OCI-LY1 (cell line): ENCODE measurements around the gene JPT1.
"Not testable (repeated sequence)": the region's sequence is repeated elsewhere in the genome, so short reads cannot be mapped to it uniquely, and the experiment has no call there.

Source experiments
- H2AFZ ChIP-seq: fragments of 200-600 bp; sonication (generic), shearing (Covaris generic); 2 replicates; pipeline ENCODE4 v1.6.0; 2014; ENCODE audit warnings: antibody characterized with exemption, mild to moderate bottlenecking, low read length
- H3F3A ChIP-seq: fragments of 200-600 bp; sonication (generic), shearing (Covaris generic); 2 replicates; pipeline ENCODE4 v1.6.0; 2014; ENCODE audit warnings: mild to moderate bottlenecking, antibody characterized with exemption, low read length, moderate library complexity; ENCODE audit not compliant: insufficient read depth
- H3K27ac ChIP-seq: fragments of 200-600 bp; sonication (generic); 2 replicates; pipeline ENCODE4 v1.5.1; 2014; ENCODE audit warnings: low read length, mixed run types, mild to moderate bottlenecking, low read depth; ENCODE audit not compliant: poor library complexity, severe bottlenecking
- H3K27me3 ChIP-seq: fragments of 200-600 bp; sonication (generic); 2 replicates; pipeline ENCODE4 v1.6.0; 2014; ENCODE audit warnings: antibody characterized with exemption, mild to moderate bottlenecking, low read length, moderate library complexity; ENCODE audit not compliant: insufficient read depth
- H3K36me3 ChIP-seq: fragments of 200-600 bp; sonication (generic); 2 replicates; pipeline ENCODE4 v1.6.1; 2014; ENCODE audit warnings: mild to moderate bottlenecking, antibody characterized with exemption, low read length, moderate library complexity, mixed read lengths; ENCODE audit not compliant: insufficient read depth
- H3K4me1 ChIP-seq: fragments of 200-600 bp; sonication (generic); 2 replicates; pipeline ENCODE4 v1.5.1; 2014; ENCODE audit warnings: mild to moderate bottlenecking, low read length, moderate library complexity; ENCODE audit not compliant: insufficient read depth, severe bottlenecking
- H3K4me2 ChIP-seq: fragments of 200-600 bp; sonication (generic), shearing (Covaris generic); 2 replicates; pipeline ENCODE4 v1.6.1; 2014; ENCODE audit warnings: low read length
- H3K4me3 ChIP-seq: fragments of 200-600 bp; sonication (generic); 2 replicates; pipeline ENCODE4 v1.5.1; 2014; ENCODE audit warnings: low read length, low read depth, mild to moderate bottlenecking, mixed read lengths; ENCODE audit not compliant: poor library complexity, severe bottlenecking
- H3K79me2 ChIP-seq: fragments of 200-600 bp; shearing (Covaris generic); 2 replicates; pipeline ENCODE4 v1.6.1; 2016; ENCODE audit warnings: mixed run types, low read length, mixed read lengths; ENCODE audit not compliant: insufficient read depth
- H3K9ac ChIP-seq: fragments of 200-600 bp; sonication (generic), shearing (Covaris generic); 2 replicates; pipeline ENCODE4 v1.6.1; 2014; ENCODE audit warnings: mild to moderate bottlenecking, low read length, mixed read lengths
- H3K9me2 ChIP-seq: fragments of 200-600 bp; sonication (generic), shearing (Covaris generic); 2 replicates; pipeline ENCODE4 v1.6.1; 2014; ENCODE audit warnings: low read depth, mild to moderate bottlenecking, low read length, mixed read lengths
- H3K9me3 ChIP-seq: fragments of 200-600 bp; shearing (Covaris generic); 2 replicates; pipeline ENCODE4 v1.6.1; 2014; ENCODE audit warnings: low read length, mixed read lengths
- H4K20me1 ChIP-seq: fragments of 200-600 bp; sonication (generic), shearing (Covaris generic); 2 replicates; pipeline ENCODE4 v1.6.0; 2016; ENCODE audit warnings: mild to moderate bottlenecking, low read length; ENCODE audit not compliant: insufficient read depth
- EZH2 ChIP-seq: fragments of 200-600 bp; sonication (generic), shearing (Covaris generic); IDR thresholded peaks from 2 replicates; pipeline ENCODE4 v1.8.0; 2017; ENCODE audit warnings: borderline replicate concordance, mixed run types, mild to moderate bottlenecking, antibody characterized with exemption, low read length, moderate library complexity, mixed read lengths
- TF ChIP-seq, protein P1 (sequence below): fragments of 200-600 bp; sonication (generic), shearing (Covaris generic); IDR thresholded peaks from 2 replicates; pipeline ENCODE4 v1.5.1; 2017; ENCODE audit warnings: mild to moderate bottlenecking, antibody characterized with exemption, low read length, moderate library complexity, mixed read lengths

Gene JPT1

GRCh38 chr17:75174996-75175395 lies 20.7 kb upstream of the JPT1 start:
- peaks cover 98% of the 10 kb centered on the region for H3K36me3 ChIP-seq
- H3K27me3 ChIP-seq: no peaks in the 10 kb centered on the region
- peaks cover 4% of the 10 kb centered on the region for H3K4me1 ChIP-seq
- no peaks in the 10 kb centered on the region for H3K9me3 ChIP-seq
- H2AFZ ChIP-seq: no peak overlapping the region
- H3F3A ChIP-seq: no peaks in the 10 kb centered on the region; the same call in 1 of the 2 replicates
- no peak overlapping the region for H3K4me2 ChIP-seq
- H3K9ac ChIP-seq: no peak overlapping the region
- H4K20me1 ChIP-seq: peaks cover 3% of the 10 kb centered on the region; the same call in 1 of the 2 replicates
- H3K9me2 ChIP-seq: no peaks in the 10 kb centered on the region
- no peak overlapping the region for H3K27ac ChIP-seq
- no peak for TF ChIP-seq EZH2
- TF ChIP-seq, protein P1, sequence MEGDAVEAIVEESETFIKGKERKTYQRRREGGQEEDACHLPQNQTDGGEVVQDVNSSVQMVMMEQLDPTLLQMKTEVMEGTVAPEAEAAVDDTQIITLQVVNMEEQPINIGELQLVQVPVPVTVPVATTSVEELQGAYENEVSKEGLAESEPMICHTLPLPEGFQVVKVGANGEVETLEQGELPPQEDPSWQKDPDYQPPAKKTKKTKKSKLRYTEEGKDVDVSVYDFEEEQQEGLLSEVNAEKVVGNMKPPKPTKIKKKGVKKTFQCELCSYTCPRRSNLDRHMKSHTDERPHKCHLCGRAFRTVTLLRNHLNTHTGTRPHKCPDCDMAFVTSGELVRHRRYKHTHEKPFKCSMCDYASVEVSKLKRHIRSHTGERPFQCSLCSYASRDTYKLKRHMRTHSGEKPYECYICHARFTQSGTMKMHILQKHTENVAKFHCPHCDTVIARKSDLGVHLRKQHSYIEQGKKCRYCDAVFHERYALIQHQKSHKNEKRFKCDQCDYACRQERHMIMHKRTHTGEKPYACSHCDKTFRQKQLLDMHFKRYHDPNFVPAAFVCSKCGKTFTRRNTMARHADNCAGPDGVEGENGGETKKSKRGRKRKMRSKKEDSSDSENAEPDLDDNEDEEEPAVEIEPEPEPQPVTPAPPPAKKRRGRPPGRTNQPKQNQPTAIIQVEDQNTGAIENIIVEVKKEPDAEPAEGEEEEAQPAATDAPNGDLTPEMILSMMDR: no peak
- no peak overlapping the region for H3K4me3 ChIP-seq
- peaks cover 41% of the 10 kb centered on the region for H3K79me2 ChIP-seq

DNA sequence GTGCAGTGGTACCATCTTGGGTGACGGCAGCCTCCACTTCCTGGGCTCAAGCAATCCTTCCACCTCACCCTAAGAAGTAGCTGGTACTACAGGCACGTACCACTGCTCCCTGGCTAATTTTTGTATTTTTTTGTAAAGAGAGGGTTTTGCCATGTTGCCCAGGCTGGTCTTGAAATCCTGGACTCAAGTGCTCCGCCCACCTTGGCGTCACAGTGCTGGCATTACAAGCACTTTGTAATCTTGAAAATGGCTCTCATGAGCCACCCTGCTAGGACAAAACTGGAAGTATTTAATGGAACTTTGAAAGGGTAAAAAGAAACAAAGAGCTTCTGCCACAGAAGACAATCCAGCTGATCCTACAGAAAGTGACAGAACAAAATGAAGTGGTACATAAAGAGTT lies 19.2 kb upstream of the JPT1 start:
- H3F3A ChIP-seq: no peaks in the 10 kb centered on the region; the same call in 1 of the 2 replicates
- peaks cover 95% of the 10 kb centered on the region for H3K36me3 ChIP-seq
- H3K9ac ChIP-seq: no peak overlapping the region
- H3K79me2 ChIP-seq: peaks cover 29% of the 10 kb centered on the region
- no peaks in the 10 kb centered on the region for H3K9me3 ChIP-seq
- H3K4me1 ChIP-seq: no peaks in the 10 kb centered on the region
- H3K4me2 ChIP-seq: no peak overlapping the region
- no peak overlapping the region for H3K4me3 ChIP-seq
- no peak overlapping the region for H3K27ac ChIP-seq
- H3K27me3 ChIP-seq: no peaks in the 10 kb centered on the region
- no peaks in the 10 kb centered on the region for H4K20me1 ChIP-seq
- no peak overlapping the region for H2AFZ ChIP-seq
- TF ChIP-seq, protein P1: no peak
- no peak for TF ChIP-seq EZH2
- no peaks in the 10 kb centered on the region for H3K9me2 ChIP-seq

DNA sequence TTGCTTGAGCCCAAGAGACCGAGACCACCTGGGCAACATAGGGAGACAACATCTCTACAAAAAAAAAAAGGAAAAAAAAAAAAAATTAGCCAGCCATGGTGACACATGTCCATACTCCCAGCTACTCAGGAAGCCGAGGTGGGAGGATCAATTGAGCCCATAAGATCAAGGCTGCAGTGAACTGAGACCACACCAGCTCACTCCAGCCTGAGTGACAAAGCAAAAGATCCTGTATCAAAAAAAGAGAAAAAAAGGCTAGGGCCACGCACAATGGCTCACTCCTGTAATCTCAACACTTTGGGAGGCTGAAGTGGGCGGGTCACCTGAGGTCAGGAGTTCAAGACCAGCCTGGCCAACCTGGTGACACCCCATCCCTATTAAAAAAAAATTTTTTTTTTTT lies 14.7 kb upstream of the JPT1 start:
- H3K36me3 ChIP-seq: peaks cover 73% of the 10 kb centered on the region
- no peak overlapping the region for H3K4me3 ChIP-seq
- H2AFZ ChIP-seq: no peak overlapping the region
- H3K27me3 ChIP-seq: no peaks in the 10 kb centered on the region
- H3K9ac ChIP-seq: no peak overlapping the region
- no peak overlapping the region for H3K27ac ChIP-seq
- H3F3A ChIP-seq: no peaks in the 10 kb centered on the region
- H3K4me1 ChIP-seq: no peaks in the 10 kb centered on the region
- H3K4me2 ChIP-seq: no peak overlapping the region
- H4K20me1 ChIP-seq: no peaks in the 10 kb centered on the region
- H3K9me3 ChIP-seq: no peaks in the 10 kb centered on the region
- TF ChIP-seq, protein P1: no peak
- no peak for TF ChIP-seq EZH2
- H3K79me2 ChIP-seq: peaks cover 10% of the 10 kb centered on the region
- no peaks in the 10 kb centered on the region for H3K9me2 ChIP-seq

DNA sequence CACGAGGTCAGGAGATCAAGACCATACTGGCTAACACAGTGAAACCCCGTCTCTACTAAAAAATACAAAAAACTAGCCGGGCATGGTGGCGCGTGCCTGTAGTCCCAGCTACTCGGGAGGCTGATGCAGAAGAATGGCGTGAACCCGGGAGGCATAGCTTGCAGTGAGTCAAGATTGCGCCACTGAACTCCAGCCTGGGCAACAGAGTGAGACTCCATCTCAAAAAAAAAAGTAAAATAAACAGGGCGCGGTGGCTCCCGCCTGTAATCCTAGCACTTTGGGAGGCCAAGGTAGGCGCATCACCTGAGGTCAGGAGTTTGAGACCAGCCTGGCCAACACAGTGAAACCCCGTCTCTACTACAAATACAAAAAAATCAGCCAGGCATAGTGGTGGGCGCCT lies 10.3 kb upstream of the JPT1 start:
- not testable (repeated sequence) for H3K4me1 ChIP-seq, H3K27me3 ChIP-seq, H3K4me3 ChIP-seq, H3K9me2 ChIP-seq, H3K4me2 ChIP-seq, H2AFZ ChIP-seq, H3K79me2 ChIP-seq, H3F3A ChIP-seq, H3K9me3 ChIP-seq, H3K9ac ChIP-seq, H4K20me1 ChIP-seq, H3K27ac ChIP-seq
- peaks cover 34% of the 10 kb centered on the region for H3K36me3 ChIP-seq
